ENCODE data around the gene LIMK1. TPM values are rescaled to one million over a fixed set of nuclear protein-coding genes. Genes with fewer than 3 reads are reported as not detected.

LIMK1 gene
- total RNA-seq, 1 donor from 2014 or later = 79.3 TPM

GRCh38 chr7:74049997-74050798, 33.4 kb upstream of the LIMK1 start:
- TF ChIP-seq CTCF (conservative IDR thresholded peaks at IDR 0.05; ENCODE audit: low read depth, low read length) = no peak
- no peak for DNase-seq (ENCODE audit: low read depth)
- no peak overlapping the region for H3K4me3 ChIP-seq (ENCODE audit: low read depth, low read length)

- H3K4me3 ChIP-seq (ENCODE audit: low read depth, low read length) = no peak overlapping the region
- TF ChIP-seq CTCF (conservative IDR thresholded peaks at IDR 0.05; ENCODE audit: low read depth, low read length) = no peak
- no peak for DNase-seq (ENCODE audit: low read depth)
Observed at GRCh38 chr7:74051193-74051592, 32.4 kb upstream of the LIMK1 start.

DNA sequence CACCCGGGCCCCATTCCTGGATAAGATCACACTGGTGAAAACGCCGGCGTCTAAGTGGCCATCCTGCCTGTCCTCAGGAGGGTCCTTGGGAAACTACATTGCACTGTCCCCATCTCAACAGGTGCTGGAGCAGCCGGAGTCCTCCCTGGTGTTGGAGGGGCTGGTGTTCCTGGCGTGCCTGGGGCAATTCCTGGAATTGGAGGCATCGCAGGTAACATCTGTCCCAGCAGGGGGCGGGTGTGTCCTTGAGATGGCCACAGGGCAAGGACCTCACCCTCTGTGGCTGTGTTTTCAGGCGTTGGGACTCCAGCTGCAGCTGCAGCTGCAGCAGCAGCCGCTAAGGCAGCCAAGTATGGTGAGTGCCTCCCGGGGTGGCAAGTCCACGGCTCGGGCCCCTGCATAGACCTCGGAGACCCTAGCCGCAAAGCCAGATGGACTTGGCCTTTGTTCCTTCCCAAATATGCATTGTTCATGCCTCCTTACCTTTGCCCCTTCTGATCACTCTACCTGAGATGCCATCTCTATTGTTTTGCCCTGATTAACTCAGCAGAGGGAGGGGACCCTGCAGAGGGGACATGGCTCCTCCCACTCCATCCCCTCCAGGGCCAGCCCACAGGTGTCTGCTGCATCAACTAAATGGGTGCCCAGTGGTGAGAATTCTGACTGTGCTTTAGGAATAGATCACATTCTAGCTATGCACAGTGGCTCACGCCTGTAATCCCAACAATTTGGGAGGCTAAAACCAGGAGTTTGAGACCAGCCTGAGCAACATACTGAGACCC, 31.8 kb upstream of the LIMK1 start:
- TF ChIP-seq CTCF (conservative IDR thresholded peaks at IDR 0.05; ENCODE audit: low read depth, low read length) = peak; percentile 44
- DNase-seq (ENCODE audit: low read depth) = no peak
- H3K4me3 ChIP-seq (ENCODE audit: low read depth, low read length) = no peak overlapping the region

DNA sequence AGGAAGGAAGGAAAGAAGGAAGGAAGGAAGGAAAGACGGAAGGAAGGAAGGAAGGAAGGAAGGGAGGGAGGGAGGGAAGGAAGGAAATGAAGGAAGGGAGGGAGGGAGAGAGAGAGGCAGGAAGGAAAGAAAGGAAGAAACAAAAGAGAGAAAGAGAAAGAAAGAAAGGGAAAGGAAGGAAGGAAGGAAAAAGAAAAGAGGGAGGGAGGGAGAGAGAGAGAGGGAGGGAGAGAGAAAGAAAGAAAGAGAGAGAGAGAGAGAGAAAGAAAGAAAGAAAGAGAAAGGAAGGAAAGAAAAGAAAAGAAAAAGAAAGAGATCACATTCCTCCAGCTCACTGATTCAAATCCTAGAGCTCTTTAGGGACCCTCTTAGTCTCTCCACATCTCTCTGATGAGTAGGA, 31.0 kb upstream of the LIMK1 start:
- no peak overlapping the region for H3K4me3 ChIP-seq (ENCODE audit: low read depth, low read length)
- TF ChIP-seq CTCF (conservative IDR thresholded peaks at IDR 0.05; ENCODE audit: low read depth, low read length) = no peak
- no peak for DNase-seq (ENCODE audit: low read depth)

DNA sequence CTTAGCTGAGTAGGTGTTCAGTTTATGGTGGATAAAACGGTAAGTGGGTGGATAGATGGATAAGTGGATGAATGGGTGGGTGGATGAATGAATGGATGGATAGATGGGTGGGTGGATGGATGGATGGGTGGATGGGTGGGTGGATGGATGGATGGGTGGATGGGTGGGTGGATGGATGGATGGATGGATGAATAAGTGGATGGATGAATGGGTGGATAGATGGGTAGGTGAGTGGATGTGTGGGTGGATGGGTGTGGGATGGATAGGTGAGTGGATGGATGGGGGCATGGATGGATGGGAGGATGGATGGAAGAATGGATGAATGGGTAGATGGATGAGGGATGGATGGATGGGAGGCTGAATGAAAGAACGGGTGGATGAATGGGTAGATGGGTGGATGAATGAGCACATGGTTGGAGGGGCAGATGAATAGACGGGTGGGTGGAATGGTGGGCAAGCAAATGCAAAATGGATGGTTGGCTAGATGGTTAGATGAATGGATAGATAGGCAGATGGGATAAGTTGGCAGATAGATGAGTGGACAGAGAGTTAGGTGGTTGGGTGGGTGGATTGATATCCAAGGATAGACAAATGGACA, 29.9 kb upstream of the LIMK1 start:
- no peak for DNase-seq (ENCODE audit: low read depth)
- no peak overlapping the region for H3K4me3 ChIP-seq (ENCODE audit: low read depth, low read length)
- TF ChIP-seq CTCF (conservative IDR thresholded peaks at IDR 0.05; ENCODE audit: low read depth, low read length) = no peak

GRCh38 chr7:74056096-74056915, 27.3 kb upstream of the LIMK1 start:
- no peak overlapping the region for H3K4me3 ChIP-seq (ENCODE audit: low read depth, low read length)
- no peak for DNase-seq (ENCODE audit: low read depth)
- no peak for TF ChIP-seq CTCF (conservative IDR thresholded peaks at IDR 0.05; ENCODE audit: low read depth, low read length)
